Neural cell (in vitro differentiated cells): ENCODE data around the gene TENM3. TPM values are rescaled to one million over a fixed set of nuclear protein-coding genes. Genes with fewer than 3 reads are reported as not detected.

Experiments
- H2AFZ ChIP-seq: fragments of 200-600, 300-800 bp; sonication (generic), shearing (Covaris generic); 2 replicates; pipeline ENCODE4 v1.6.0; 2014; ENCODE audit warnings: low read depth, mild to moderate bottlenecking, antibody characterized with exemption, low read length, moderate library complexity
- H3F3A ChIP-seq: fragments of 200-600 bp; shearing (Covaris generic); 2 replicates; pipeline ENCODE4 v1.6.1; 2016; ENCODE audit warnings: mild to moderate bottlenecking, moderate library complexity, mixed read lengths, antibody characterized with exemption, low read length; ENCODE audit not compliant: insufficient read depth, poor library complexity, severe bottlenecking
- H3K27ac ChIP-seq: fragments of 200-600, 300-800 bp; sonication (generic), shearing (Covaris generic); 2 replicates; pipeline ENCODE4 v1.5.1; 2014; ENCODE audit warnings: mild to moderate bottlenecking, low read length, moderate library complexity
- H3K27me3 ChIP-seq: fragments of 300-800, 200-600 bp; sonication (generic), shearing (Covaris generic); 2 replicates; pipeline ENCODE4 v1.6.0; 2014; ENCODE audit warnings: mild to moderate bottlenecking, low read depth, low read length, moderate library complexity; ENCODE audit not compliant: insufficient read depth
- H3K36me3 ChIP-seq: fragments of 300-800, 200-600 bp; sonication (generic), shearing (Covaris generic); 2 replicates; pipeline ENCODE4 v1.5.1; 2014; ENCODE audit warnings: mild to moderate bottlenecking, antibody characterized with exemption, low read length, moderate library complexity; ENCODE audit not compliant: insufficient read depth
- H3K4me2 ChIP-seq: fragments of 300-800, 200-600 bp; sonication (generic), shearing (Covaris generic); 2 replicates; pipeline ENCODE4 v1.6.0; 2014; ENCODE audit warnings: mild to moderate bottlenecking, low read length
- H3K4me3 ChIP-seq: fragments of 300-800, 200-600 bp; sonication (generic), shearing (Covaris generic); 2 replicates; pipeline ENCODE4 v1.5.1; 2014; ENCODE audit warnings: mild to moderate bottlenecking, low read length, moderate library complexity
- H3K79me2 ChIP-seq: fragments of 200-600 bp; shearing (Covaris generic); replicated peaks from 2 replicates; pipeline ENCODE4 v1.6.0; 2014; ENCODE audit warnings: mild to moderate bottlenecking, low read length, moderate library complexity; ENCODE audit not compliant: insufficient read depth
- H3K9ac ChIP-seq: fragments of 300-800, 200-600 bp; sonication (generic), shearing (Covaris generic); 2 replicates; pipeline ENCODE4 v1.6.1; 2016; ENCODE audit warnings: mild to moderate bottlenecking, low read length, mixed read lengths
- H3K9me2 ChIP-seq: fragments of 200-600 bp; shearing (Covaris generic); 2 replicates; pipeline ENCODE4 v1.6.1; 2016; ENCODE audit warnings: mild to moderate bottlenecking, low read length, mixed read lengths; ENCODE audit not compliant: insufficient read depth
- H3K9me3 ChIP-seq: fragments of 200-600, 300-800 bp; sonication (generic), shearing (Covaris generic); 2 replicates; pipeline ENCODE4 v1.6.1; 2016; ENCODE audit warnings: mild to moderate bottlenecking, mixed run types, low read length, moderate library complexity, mixed read lengths
- H4K20me1 ChIP-seq: fragments of 200-600 bp; shearing (Covaris generic); 2 replicates; pipeline ENCODE4 v1.6.1; 2016; ENCODE audit warnings: mild to moderate bottlenecking, mixed run types; ENCODE audit not compliant: insufficient read depth
- CTCF ChIP-seq: fragments of 450-650 bp; IDR thresholded peaks from 2 replicates; pipeline ENCODE4 v1.5.1; 2014; ENCODE audit warnings: antibody characterized with exemption, mild to moderate bottlenecking, moderate library complexity; ENCODE audit not compliant: poor library complexity, severe bottlenecking
- EP300 ChIP-seq: fragments of 450-650 bp; conservative IDR thresholded peaks from 2 replicates; pipeline ENCODE4 v1.6.1; 2014; ENCODE audit warnings: antibody characterized with exemption, mild to moderate bottlenecking, moderate library complexity; ENCODE audit not compliant: poor library complexity, severe bottlenecking
- EZH2 ChIP-seq: fragments of 200-600, 300-800 bp; shearing (Covaris generic), sonication (generic); IDR thresholded peaks from 2 replicates; pipeline ENCODE4 v1.6.1; 2014; ENCODE audit warnings: antibody characterized with exemption, low read length, borderline replicate concordance, mild to moderate bottlenecking; ENCODE audit not compliant: insufficient read depth, poor library complexity, severe bottlenecking
- MXI1 ChIP-seq: fragments of 450-650 bp; conservative IDR thresholded peaks from 2 replicates; pipeline ENCODE4 v1.6.1; 2014; ENCODE audit warnings: antibody characterized with exemption, mild to moderate bottlenecking; ENCODE audit not compliant: poor library complexity, severe bottlenecking
- POLR2AphosphoS5 ChIP-seq: IDR thresholded peaks from 2 replicates; pipeline ENCODE4 v1.6.1; 2012
- RAD21 ChIP-seq: fragments of 450-650 bp; conservative IDR thresholded peaks from 2 replicates; pipeline ENCODE4 v1.6.1; 2014; ENCODE audit warnings: antibody characterized with exemption, mild to moderate bottlenecking, moderate library complexity
- REST ChIP-seq: IDR thresholded peaks from 2 replicates; pipeline ENCODE4 v1.6.1; 2012; ENCODE audit warnings: borderline replicate concordance
- SMC3 ChIP-seq: fragments of 450-650 bp; conservative IDR thresholded peaks from 2 replicates; pipeline ENCODE4 v1.6.1; 2014; ENCODE audit warnings: antibody characterized with exemption, mild to moderate bottlenecking, moderate library complexity; ENCODE audit not compliant: poor library complexity
- TAF1 ChIP-seq: IDR thresholded peaks from 2 replicates; pipeline ENCODE4 v1.6.1; 2012; ENCODE audit warnings: low read depth
- polyA plus RNA-seq: library from polyadenylated mRNA; depleted of rRNA; stranded (reverse); fragments of >200 nt; gene quantifications from 2 replicates; pipeline ENCODE4 v1.2.3, GENCODE V29; 2014

Gene TENM3
- polyA plus RNA-seq, 1 donor from 2014 or later: 7.3 TPM

GRCh38 chr4:182756161-182756690, 513.0 kb downstream of the TENM3 start:
- peaks cover 15% of the 10 kb centered on the region for H3K36me3 ChIP-seq
- H3K79me2 ChIP-seq: no peaks in the 10 kb centered on the region
- no peaks in the 10 kb centered on the region for H3F3A ChIP-seq
- H3K27me3 ChIP-seq: no peaks in the 10 kb centered on the region
- H3K4me2 ChIP-seq: no peak overlapping the region
- H4K20me1 ChIP-seq: no peaks in the 10 kb centered on the region
- H3K9me3 ChIP-seq: no peaks in the 10 kb centered on the region
- H3K4me3 ChIP-seq: no peak overlapping the region
- H3K9me2 ChIP-seq: no peaks in the 10 kb centered on the region
- H3K9ac ChIP-seq: no peak overlapping the region
- TF ChIP-seq EZH2: no peak
- no peak for TF ChIP-seq REST
- TF ChIP-seq POLR2AphosphoS5: no peak
- no peak for TF ChIP-seq SMC3
- TF ChIP-seq RAD21: no peak
- TF ChIP-seq EP300: no peak
- no peak for TF ChIP-seq TAF1
- no peak for TF ChIP-seq CTCF
- TF ChIP-seq MXI1: no peak
- no peak overlapping the region for H2AFZ ChIP-seq
- no peak overlapping the region for H3K27ac ChIP-seq

GRCh38 chr4:182758273-182758672, 515.1 kb downstream of the TENM3 start:
- Histone ChIP-seq H3K9me2 (no peaks in the 10 kb centered on the region), H3K4me2 (no peak overlapping the region), H3K4me3 (no peak overlapping the region), H4K20me1 (no peaks in the 10 kb centered on the region), H3K9ac (no peak overlapping the region), H2AFZ (no peak overlapping the region), H3K79me2 (no peaks in the 10 kb centered on the region), H3K27ac (no peak overlapping the region), H3K27me3 (no peaks in the 10 kb centered on the region), H3K36me3 (peaks cover 15% of the 10 kb centered on the region), H3K9me3 (no peaks in the 10 kb centered on the region), H3F3A (no peaks in the 10 kb centered on the region)
- TF ChIP-seq TAF1: no peak

- H3K9ac ChIP-seq: no peak overlapping the region
- TF ChIP-seq EP300 (no peak), MXI1 (no peak), TAF1 (no peak)
Observed at GRCh38 chr4:182760551-182761043, 517.4 kb downstream of the TENM3 start.

More at GRCh38 chr4:182760551-182761043, 517.4 kb downstream of the TENM3 start:
- no peaks in the 10 kb centered on the region for H4K20me1 ChIP-seq
- no peak overlapping the region for H3K4me3 ChIP-seq
- no peak overlapping the region for H3K27ac ChIP-seq
- H3F3A ChIP-seq: no peaks in the 10 kb centered on the region
- no peaks in the 10 kb centered on the region for H3K27me3 ChIP-seq
- H3K4me2 ChIP-seq: no peak overlapping the region
- H3K79me2 ChIP-seq: no peaks in the 10 kb centered on the region
- H3K36me3 ChIP-seq: peaks cover 4% of the 10 kb centered on the region
- no peaks in the 10 kb centered on the region for H3K9me3 ChIP-seq
- no peaks in the 10 kb centered on the region for H3K9me2 ChIP-seq
- H2AFZ ChIP-seq: no peak overlapping the region
